Measurements from ENCODE around the gene PLEKHG7. TPM values are rescaled to one million over a fixed set of nuclear protein-coding genes. Genes with fewer than 3 reads are reported as not detected.

PLEKHG7 gene
- total and polyA plus RNA-seq, 8 donors, result 0.29 to 2.7 (median 0.59) TPM; not detected in 2

GRCh38 chr12:92821142-92821541 lies 118.4 kb downstream of the PLEKHG7 start:
- TF ChIP-seq CTCF (IDR thresholded peaks at IDR 0.05) (no peak), POLR2A (IDR thresholded peaks at IDR 0.05) (no peak), POLR2AphosphoS5 (IDR thresholded peaks at IDR 0.05) (no peak)
- no peak for DNase-seq
- Histone ChIP-seq H3K27ac (no peak overlapping the region), H3K4me1 (no peaks in the 10 kb centered on the region), H3K4me3 (no peak overlapping the region), H3K9me3 (no peaks in the 10 kb centered on the region), H3K27me3 (no peaks in the 10 kb centered on the region), H3K36me3 (peaks cover 9 to 48% (median 43%) of the 10 kb centered on the region in 4 donors)
- 83 to 94% (median 91%) methylated on average over 3 of the region's 3 CpGs for WGBS, 5 donors
- intact Hi-C loops (cut with DNase I; ENCODE audit: low total_unique reads), result no loop called here

Other genes starting within 250 kb of the PLEKHG7 start
- 10 to 100 TPM in 4 of 5 donors, 1 to 10 TPM in 1; 8.2 to 24.2 (median 17.4) TPM for gene EEA1, start 226.3 kb downstream of the PLEKHG7 start, total RNA-seq
- gene EEA1, start 226.3 kb downstream of the PLEKHG7 start, polyA plus RNA-seq, result 1 to 10 TPM; 2.0 to 4.3 (median 3.6) TPM